HG03354 (cell line): ENCODE results near the gene RCOR2.

ENCODE experiments used
- ATAC-seq: cut with Tn5 transposase; IDR thresholded peaks from one replicate; pipeline ENCODE4 v1.9.1; 2021; ENCODE audit warnings: mild to moderate bottlenecking; ENCODE audit not compliant: unreplicated experiment, poor library complexity, severe bottlenecking

Gene RCOR2

DNA sequence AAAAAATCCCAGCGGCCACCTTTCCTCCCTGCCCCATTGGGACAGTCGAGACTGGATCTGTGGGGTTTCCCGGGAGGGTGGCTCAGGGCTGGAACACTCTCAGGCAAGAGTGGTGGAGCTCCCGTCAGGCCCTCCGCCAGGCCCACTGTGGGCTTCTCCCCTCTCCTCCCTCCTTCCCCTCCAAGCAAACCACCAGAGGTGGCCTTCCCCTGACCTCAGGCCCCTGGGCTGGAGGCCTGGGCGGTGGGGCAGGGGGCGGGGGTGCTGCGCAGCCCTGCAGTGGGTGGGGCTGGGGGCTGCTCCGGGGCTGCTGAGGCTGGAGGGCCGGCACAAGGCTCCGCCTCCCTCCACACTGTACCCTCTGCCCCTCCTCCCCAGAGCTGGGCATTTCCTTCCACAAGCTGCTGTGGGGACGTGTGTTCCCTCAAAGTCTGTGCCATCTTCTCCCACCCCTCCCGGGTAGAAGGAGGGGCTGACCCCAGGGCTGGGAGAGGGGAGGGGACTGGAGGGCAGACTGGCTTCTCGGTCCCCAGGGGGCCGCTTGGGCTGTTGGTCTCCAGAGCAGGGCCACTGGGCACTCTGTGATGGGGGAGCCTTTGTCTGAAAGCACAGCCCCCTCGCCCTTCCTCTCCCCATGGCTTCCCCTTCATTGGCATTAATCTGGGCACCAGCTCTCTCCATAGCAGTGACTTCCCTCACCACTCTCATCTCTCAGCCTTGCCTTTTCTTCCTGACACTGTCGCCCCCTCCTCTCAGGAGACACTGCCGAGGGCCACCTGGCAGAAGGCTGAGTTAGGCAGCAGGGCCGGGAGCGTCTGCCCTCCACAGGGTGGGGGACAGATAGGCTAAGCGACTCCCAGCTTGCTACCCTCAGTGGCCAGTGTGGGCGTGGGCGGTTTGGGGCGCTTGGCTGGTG lies 7.1 kb downstream of the RCOR2 start:
- no peak for ATAC-seq

DNA sequence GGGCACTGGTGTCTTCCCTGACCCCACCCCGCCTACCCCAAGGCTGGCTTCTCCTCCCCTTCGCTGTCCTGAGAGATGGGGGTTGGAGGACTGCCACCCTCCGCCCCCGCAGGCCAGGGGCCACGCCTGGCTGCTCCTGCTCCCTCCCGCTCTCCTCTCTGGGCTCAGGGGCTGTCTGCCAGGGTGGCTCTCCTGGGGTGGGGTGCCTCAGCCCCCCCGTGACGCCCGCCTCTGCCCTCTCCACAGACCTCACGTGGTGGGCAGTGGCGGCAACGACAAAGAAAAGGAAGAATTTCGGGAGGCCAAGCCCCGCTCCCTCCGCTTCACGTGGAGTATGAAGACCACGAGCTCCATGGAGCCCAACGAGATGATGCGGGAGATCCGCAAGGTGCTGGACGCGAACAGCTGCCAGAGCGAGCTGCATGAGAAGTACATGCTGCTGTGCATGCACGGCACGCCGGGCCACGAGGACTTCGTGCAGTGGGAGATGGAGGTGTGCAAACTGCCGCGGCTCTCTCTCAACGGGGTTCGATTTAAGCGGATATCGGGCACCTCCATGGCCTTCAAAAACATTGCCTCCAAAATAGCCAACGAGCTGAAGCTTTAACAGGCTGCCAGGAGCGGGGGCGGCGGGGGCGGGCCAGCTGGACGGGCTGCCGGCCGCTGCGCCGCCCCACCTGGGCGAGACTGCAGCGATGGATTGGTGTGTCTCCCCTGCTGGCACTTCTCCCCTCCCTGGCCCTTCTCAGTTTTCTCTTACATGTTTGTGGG lies 8.1 kb downstream of the RCOR2 start:
- no peak for ATAC-seq

DNA sequence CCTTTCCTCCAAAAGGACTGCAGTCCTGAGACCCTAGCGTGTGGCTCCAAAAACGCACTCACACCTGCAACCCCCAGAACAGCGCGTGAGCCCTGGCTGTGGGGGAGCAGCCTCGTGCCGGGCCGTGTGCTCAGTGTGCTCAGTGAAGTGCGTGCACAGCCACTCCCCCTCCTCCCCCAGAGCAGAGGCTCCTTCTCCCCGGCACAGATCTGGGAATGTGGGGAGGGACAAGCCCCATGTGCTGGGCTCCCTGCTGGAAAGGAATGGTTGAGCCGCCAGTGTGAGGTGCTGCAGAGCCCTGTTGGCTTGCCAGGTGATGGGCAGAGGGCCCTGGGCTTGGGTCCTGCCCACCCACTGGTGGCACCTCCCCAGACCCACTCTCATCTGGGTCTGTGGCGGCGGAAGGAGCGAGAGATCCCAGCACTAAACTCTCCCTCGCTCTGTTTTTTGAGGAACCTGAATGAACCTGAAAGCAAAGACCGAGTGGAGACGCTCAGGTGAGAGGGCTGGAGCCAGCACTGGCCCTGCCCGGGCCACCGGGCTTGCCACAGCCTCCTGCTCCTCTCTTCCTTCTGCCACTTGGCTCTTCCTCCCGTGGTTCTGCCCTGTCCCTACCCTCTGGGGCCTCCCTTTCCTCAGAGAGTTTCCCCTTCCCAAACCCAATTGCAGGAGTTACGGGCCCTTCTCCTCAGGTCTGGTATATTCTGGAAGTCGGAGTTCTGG lies 9.0 kb downstream of the RCOR2 start:
- ATAC-seq = no peak

DNA sequence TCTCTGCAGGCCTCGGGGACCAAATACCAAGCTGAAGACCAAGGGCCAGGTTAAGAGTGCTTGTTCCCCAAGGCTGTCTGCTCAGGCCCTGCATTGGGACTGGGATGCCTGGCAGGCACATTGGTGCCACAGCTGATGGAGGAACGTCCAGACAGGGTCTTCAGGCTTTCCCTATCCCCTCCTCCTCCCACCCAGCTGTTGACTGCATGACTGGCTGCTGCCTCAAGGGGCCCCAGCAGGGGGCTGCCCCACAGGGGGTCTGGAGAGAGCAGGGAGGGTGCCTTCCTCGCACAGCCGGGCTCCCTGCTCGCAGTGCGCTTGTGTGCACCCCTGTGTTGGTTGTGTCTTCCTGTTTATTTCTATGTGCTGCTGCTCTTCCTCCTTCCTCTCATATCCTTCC lies 9.9 kb downstream of the RCOR2 start:
- ATAC-seq = no peak

DNA sequence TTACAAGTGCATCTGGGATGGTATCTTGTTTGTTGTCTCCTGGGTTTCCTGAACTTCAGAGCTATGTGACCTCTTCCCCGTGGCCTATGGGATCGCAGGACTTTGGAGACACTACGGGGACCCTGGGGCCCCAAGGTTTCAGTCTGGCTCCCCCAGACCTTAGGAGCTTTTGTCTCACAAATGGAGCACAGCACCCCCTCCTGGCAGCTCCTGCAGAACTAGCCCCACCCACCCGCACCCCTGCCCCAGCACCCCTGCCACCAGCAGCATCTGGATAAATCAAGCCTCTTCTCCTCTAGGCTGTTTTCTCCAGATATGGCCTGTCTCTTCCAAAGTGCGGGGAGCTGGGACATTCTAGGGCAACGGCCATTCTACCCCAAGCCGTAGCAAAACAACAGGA lies 10.4 kb downstream of the RCOR2 start:
- no peak for ATAC-seq

DNA sequence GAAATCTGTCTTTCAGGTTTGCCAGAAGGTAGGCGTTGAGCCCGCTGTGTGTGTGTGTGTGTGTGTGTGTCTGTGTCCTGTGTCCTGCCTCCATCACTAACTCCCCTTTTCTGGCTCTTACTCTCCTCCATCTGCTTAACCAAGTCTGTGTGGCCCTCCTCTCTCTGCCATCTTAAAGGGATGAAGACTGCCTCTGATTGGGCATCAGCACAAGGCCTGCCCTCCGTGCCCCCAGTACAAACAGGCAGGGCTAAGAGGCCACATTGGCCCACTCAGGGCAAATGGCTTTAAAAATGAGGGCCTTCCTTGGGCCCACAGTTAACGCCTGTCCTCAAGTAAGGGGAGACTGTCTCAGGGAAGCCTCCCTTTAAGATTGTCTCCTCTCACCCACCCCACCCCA lies 10.9 kb downstream of the RCOR2 start:
- no peak for ATAC-seq

DNA sequence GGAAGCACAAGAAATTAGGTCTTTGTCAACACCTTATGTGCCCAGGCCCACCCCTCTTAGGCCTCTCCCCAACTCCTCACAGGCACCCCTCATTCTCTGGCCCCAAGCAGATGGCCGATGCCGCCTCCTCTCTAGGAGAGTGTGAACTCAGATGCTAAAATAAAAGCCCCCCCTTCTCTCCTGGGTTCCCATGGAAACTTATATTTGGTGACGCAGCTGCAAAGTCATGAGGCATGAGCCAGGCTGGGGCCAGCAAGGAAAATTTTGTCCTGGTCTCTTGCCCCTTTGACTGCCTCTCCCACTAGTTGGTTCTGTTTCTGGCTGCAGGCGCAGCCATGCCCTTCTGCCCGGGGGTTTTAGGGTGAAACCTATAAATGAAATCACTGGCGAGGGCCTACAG lies 11.8 kb downstream of the RCOR2 start:
- ATAC-seq = no peak

DNA sequence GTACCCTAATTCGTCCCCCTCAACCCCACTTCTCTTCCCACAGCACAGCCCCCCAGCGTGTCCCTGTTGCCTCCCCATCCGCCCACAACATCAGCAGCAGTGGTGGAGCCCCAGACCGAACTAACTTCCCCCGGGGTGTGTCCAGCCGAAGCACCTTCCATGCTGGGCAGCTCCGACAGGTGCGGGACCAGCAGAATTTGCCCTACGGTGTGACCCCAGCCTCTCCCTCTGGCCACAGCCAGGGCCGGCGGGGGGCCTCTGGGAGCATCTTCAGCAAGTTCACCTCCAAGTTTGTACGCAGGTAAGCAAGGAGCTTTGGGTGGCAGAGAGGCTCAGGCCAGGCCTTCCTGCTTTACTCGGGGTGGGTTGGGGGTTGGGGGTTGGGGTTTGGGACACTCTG lies 12.2 kb downstream of the RCOR2 start:
- ATAC-seq = no peak

DNA sequence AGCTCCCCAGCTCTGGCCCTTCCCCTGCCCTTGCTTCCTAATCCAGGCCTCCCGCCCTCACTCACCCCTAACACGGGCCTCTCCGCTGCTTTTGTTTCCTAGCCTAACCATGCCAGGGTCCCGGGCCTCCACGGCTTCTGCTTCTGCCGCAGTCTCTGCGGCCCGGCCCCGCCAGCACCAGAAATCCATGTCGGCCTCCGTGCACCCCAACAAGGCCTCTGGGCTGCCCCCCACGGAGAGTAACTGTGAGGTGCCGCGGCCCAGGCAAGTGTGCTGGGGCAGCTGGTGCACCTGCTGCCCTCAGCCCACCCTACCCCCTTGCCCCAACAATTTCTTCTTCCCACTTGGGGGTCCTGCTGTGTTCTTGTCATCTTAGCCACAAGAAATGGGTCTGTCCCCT lies 13.1 kb downstream of the RCOR2 start:
- ATAC-seq = no peak

DNA sequence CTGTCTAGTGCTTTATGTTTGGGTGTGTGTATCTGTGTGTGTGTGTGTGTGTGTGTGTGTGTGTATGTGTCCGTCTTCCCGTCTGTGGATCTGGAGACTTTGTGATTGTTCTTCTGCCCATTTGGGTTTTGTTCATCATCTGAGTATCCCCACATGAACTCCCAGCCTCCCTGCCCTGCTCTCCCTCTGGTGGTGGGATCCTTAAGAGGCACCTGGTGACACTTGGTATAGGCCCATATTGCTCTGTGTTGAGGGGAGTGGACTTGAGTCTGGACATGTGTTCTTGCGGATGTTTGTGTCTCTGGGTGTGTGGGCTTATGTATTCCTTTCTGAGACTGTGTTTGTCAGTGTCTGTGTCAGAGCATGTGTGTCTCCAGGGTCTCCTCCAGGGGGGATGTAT lies 15.3 kb downstream of the RCOR2 start:
- no peak for ATAC-seq

DNA sequence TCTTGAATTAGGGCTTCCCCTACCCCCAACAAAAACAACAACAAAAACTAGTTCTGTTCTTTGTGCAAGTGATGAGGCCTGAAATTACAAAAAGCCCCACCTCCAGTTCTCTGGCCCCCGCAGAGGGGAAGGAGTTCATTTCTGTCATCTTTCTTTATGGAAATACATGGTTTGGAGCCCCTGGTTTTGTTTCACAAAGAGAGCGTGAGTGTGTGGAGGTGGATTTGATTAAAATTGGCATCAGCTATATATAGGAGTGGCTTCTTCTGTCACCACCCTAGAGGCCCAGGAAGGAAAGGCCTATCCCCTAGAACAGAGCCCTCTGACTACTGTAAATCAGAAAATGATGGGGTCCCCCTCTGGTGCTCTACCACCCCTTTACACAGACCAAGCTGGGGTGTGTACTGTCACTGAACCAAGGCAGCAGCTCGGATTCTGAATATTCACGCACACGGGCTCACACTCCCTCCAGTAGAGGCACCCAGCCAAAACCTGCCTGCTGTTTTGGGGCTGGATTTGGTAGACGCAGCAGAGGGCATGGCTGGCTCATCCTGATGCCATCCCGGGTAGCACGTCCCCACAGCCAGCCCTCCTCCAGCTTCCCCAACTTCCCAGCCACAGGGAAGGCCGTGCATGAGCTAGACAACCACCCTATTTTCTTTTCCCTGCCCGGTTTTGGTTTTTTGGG lies 19.4 kb downstream of the RCOR2 start:
- ATAC-seq = no peak

DNA sequence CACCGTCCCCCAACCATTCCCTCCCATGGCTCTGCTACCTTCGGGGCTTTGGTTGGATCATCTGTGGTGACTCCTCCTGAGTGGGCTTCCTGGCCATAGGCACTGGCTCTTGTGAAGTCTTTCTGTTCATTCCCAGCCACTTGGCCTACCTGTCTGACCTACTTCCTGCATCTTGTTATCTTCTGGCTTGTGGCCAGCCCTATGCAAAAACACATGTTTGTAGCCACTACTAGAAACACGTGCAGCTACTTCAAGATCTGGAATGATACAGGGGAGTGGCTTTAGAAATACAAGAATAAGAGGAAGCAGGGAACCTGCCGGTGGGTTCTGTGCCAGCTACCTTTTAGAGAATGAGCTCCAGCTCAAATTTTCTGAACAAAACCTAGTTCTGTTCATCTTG lies 20.9 kb downstream of the RCOR2 start:
- no peak for ATAC-seq

DNA sequence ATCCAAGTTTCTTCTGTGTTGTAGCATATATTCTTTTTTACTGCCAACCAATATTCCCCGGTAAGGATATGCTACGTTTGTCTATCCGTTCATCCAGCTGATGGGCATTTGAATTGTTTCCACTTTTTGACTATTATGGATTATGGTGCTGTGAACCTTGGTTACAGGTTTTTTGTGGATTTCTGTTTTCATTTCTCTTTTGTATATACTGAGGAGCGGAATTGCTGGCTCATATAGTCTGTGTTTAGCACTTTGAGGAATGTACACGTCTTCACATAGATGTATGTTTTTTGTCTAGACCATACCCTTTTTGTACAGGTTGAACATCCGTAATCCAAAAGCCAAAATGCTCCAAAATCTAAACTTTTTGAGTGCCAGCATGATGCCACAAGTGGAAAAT lies 23.6 kb downstream of the RCOR2 start:
- no peak for ATAC-seq

DNA sequence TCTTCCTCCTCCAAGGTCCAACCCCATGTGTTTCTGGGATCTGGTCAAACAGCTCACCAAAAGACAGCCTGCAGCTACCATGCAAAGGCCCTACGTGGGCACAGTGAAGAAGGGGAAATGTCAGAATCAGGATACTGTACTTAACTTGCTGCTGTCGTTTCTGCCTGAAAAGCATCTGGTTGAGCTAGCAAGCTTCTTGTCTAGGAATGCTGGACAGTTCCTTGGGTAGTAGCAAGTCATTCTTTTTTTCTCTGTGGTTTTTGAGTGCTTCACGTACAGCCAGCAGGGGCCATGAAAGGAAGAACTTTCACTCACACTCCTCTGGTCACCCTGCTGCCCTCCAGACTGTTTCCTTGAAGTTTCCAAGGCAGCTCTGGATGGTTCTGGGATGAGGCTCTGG lies 24.7 kb downstream of the RCOR2 start:
- no peak for ATAC-seq

DNA sequence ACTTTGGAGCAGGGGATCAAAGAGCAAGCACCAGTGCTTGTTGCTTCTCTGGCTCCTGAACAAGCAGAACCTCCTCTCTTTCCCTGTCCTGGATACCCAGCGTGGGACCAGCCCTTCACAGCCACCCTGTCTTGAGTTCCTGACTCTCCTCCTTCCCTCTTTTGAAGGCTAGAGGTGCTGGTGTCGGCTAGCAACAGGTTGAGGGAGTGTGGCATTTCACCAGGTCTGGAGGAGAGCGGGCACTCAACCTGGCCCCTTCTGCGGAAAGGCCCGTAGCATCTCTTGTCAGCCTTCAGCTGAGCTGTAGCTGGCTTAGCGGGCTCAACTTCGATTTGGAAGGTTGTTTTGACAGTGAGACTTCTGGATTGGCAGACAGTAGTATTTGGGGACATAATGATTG lies 26.6 kb downstream of the RCOR2 start:
- ATAC-seq = no peak

DNA sequence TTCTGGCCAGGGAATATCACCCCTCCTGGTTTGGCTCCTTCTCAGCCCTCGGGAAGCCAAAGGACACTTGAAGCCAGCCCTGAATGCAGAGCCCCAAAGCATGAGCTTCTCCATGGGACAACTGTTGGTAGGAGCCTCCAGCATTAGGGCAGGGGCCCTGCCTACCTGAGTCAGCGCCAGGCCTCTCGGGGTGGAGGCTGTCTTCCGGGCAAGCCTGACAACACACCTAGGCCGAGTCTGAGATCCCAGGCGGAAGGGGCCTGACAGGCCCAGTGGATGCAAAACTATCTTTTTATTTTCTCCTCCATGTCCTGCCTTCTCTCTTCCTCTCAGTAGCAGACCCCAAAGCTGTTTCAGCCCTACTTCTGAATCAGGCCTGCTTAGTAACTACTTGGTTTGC lies 27.6 kb downstream of the RCOR2 start:
- ATAC-seq = no peak

DNA sequence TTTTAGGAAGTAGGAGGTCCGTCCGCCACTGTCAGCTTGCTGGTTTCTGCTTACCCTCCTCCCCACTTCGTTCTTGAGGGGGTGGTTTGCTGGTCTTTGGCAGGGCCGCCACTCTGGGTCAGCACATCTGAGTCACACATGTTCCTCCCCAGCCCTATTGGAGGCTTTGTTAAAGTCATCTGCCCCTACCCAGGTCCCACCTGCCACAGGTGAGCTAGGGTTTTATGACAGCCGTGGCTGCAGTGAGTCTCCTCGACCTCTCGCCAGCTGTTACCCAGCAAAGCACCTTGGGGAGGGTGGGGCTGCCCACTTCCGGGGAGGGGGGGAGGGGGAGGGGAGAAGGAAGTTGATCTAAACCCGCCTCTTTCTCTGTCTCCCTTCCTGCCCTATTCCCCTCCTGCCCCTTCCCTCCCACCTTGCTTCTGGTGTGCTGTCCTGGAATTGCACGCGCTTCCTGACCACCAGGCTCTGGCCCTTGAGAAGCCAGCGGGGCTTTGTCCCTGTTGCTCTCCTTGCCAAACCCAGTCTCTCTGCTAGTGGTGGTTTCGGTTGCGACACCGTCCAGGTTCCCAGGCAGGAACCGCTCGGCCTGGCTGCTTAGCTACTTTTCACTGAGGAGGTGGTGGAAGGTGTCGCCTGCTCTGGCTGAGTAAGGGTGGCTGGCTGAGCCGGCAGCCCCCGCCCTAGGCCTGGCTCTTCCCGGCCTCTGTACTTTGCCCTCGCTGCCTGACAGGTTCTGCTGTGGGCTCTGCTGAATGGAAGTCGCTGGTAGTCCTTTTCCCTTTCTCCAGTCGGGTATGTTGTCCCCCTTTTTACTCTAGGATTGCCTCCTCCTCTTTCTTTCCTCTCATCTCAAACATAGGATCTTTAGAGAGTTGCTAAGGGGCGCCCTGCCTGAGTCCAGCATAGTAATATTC lies 28.5 kb downstream of the RCOR2 start:
- peak; percentile 82 for ATAC-seq

DNA sequence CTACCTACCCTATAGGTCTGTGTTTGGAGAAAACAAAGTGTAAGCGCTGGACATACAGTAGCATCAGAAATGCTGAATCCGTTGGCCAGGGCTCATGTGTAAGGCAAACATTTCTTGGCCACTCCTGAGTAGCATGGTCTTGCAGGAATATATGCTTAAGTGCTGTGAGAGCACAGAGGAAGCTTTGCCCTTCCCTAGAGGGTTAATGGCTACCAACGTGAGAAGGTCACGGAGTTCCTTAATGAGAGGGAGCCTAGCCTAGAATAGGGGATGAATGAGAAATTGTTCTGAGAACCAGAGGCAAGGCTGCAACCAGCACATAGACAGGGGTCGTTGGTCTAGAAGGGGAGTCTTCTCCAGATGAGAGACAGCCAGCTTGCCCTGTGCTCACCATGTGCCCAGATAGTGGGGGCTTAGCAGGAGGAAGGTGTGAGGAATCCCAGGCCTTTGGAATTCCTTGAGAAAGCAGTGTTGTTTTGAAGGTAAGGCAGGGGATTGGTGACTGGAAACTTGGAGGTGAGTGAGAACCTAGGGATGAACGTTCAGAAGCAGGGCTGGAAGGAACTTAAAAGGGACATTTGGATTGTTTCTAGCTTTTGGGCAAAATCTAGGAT lies 29.5 kb downstream of the RCOR2 start:
- ATAC-seq = no peak
